CD8-positive, alpha-beta memory T cell (primary cell): ENCODE measurements around the gene HES5. TPM values are rescaled to one million over a fixed set of nuclear protein-coding genes. Genes with fewer than 3 reads are reported as not detected.
A peak's percentile ranks its signal among the peaks of the same experiment; 100 is the strongest.
"Not testable (repeated sequence)": the region's sequence is repeated elsewhere in the genome, so short reads cannot be mapped to it uniquely, and the experiment has no call there.

Experiments
- CTCF ChIA-PET: fragments of 350-600 bp; sonication (Branson Sonifier 250); formaldehyde crosslinking; loops from one replicate; lab custom pipeline; 2021; ENCODE audit warnings: antibody characterized with exemption; lab: Charles Lee
- POLR2A ChIA-PET: fragments of 350-600 bp; sonication (Branson Sonifier 250); formaldehyde crosslinking; loops from one replicate; lab custom pipeline; 2021; ENCODE audit warnings: antibody characterized with exemption; lab: Charles Lee
- DNase-seq, 5 donors: peaks; one replicate each; pipeline versions ENCODE4 v3.0.0 to v3.0.0-alpha.2; 2020 to 2022; ENCODE audit warnings: mixed read lengths in 1 of 5
- H3K27ac ChIP-seq: one replicate; pipeline ENCODE4 v1.7.0; 2013; ENCODE audit warnings: low read depth, mild to moderate bottlenecking, low read length, moderate library complexity
- H3K27me3 ChIP-seq: 2 replicates; pipeline ENCODE4 v1.7.0; 2013; ENCODE audit warnings: low read length, mild to moderate bottlenecking; ENCODE audit not compliant: insufficient read depth, poor library complexity, severe bottlenecking
- H3K36me3 ChIP-seq: 2 replicates; pipeline ENCODE4 v1.7.0; 2013; ENCODE audit warnings: mild to moderate bottlenecking, low read length, moderate library complexity; ENCODE audit not compliant: insufficient read depth
- H3K4me1 ChIP-seq: 2 replicates; pipeline ENCODE4 v1.7.0; 2013; ENCODE audit warnings: mild to moderate bottlenecking, low read length, moderate library complexity; ENCODE audit not compliant: insufficient read depth
- H3K4me3 ChIP-seq: 2 replicates; pipeline ENCODE4 v1.7.0; 2013; ENCODE audit warnings: mild to moderate bottlenecking, low read length
- H3K9me3 ChIP-seq: 2 replicates; pipeline ENCODE4 v1.7.0; 2013; ENCODE audit warnings: mild to moderate bottlenecking, low read length
- H3K27ac Mint-ChIP-seq, 8 donors: one replicate each; pipeline ENCODE4 v1.8.0; 2020 to 2021; ENCODE audit warnings: mixed read lengths in 8 of 8, mild to moderate bottlenecking in 6 of 8, inconsistent platforms in 3 of 8, moderate library complexity in 3 of 8
- H3K27me3 Mint-ChIP-seq, 2 donors: one replicate each; pipeline ENCODE4 v1.8.0; 2020 to 2021; ENCODE audit warnings: mixed read lengths in 2 of 2, mild to moderate bottlenecking in 1 of 2, moderate library complexity in 1 of 2
- H3K36me3 Mint-ChIP-seq, 3 donors: one replicate each; pipeline ENCODE4 v1.8.0; 2020 to 2021; ENCODE audit warnings: mixed read lengths in 3 of 3, inconsistent platforms in 1 of 3, mild to moderate bottlenecking in 1 of 3
- H3K4me1 Mint-ChIP-seq, 3 donors: one replicate each; pipeline ENCODE4 v1.8.0; 2020 to 2021; ENCODE audit warnings: mixed read lengths in 3 of 3, inconsistent platforms in 1 of 3, mild to moderate bottlenecking in 1 of 3
- H3K4me3 Mint-ChIP-seq, 7 donors: one replicate each; pipeline ENCODE4 v1.8.0; 2020 to 2021; ENCODE audit warnings: mixed read lengths in 7 of 7, mild to moderate bottlenecking in 6 of 7, moderate library complexity in 4 of 7, inconsistent platforms in 2 of 7
- H3K9me3 Mint-ChIP-seq, 5 donors: one replicate each; pipeline ENCODE4 v1.8.0; 2020 to 2022; ENCODE audit warnings: mixed read lengths in 5 of 5, mild to moderate bottlenecking in 3 of 5, moderate library complexity in 2 of 5, inconsistent platforms in 1 of 5
- polyA plus RNA-seq: library from polyadenylated mRNA; unstranded; fragments of 300-500 nt; fragmentation: Illumina TruSeq; gene quantifications from one replicate; pipeline ENCODE4 v1.2.3, GENCODE V29; 2021
- total RNA-seq, 2 experiments: library from RNA; stranded (reverse); gene quantifications; one replicate each; pipeline ENCODE4 v1.2.3, GENCODE V29; 2021

HES5 gene
- total and polyA plus RNA-seq, 3 experiments from 2014 or later: not detected

DNA sequence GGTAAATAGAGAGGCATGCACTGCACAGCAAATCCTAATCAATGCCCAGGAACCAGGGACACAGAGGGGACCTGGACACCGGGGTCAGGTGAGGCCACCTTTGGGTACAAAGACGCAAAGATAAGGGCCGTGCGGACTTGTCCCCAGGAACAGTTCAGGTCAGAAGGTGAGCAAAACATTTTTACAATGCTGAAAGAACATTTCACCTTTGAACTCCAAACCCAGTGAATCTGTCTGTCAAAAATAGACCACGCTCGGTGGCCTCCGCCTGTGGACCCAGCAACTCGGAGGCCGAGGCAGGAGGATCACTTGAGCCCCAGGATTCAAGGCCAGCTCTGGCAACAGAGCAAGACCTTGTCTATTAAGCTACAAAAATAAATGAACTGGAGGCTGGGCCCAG, 41.3 kb upstream of the HES5 start:
- Mint-ChIP-seq H3K36me3 (peaks cover 0 to 2% (median 0%) of the 10 kb centered on the region in 3 donors), H3K27me3 (no peaks in the 10 kb centered on the region), H3K4me1 (peaks cover 0 to 3% (median 0%) of the 10 kb centered on the region in 3 donors)

DNA sequence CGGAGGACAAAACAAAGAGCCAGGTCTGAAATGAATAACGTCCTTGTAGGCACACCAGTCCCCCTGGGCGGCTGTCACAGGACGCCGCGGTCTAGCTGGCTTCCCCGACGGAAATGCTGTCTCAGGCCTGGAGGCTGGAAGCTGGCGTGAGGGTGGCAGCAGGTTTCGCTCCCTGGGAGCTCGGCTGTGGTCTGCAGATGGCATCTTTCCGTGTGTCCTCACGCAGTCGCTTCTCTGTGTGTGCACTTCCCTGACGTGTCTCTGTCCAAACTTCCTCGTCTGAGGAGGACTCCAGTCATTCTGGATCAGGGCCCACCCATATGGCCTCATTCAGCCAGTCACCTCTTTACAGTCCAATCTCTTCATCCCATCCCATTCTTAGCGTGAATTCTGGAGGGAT, 40.3 kb upstream of the HES5 start:
- H3K4me3 Mint-ChIP-seq: no peak overlapping the region
- no peaks in the 10 kb centered on the region for H3K27me3 Mint-ChIP-seq
- H3K27ac ChIP-seq: no peak overlapping the region
- no peak overlapping the region for H3K4me3 ChIP-seq
- H3K9me3 Mint-ChIP-seq: peaks cover 0 to 11% (median 6%) of the 10 kb centered on the region in 5 donors
- CTCF ChIA-PET: no interaction called here
- peaks cover 0 to under 1% (median 0%) of the 10 kb centered on the region in 3 donors for H3K4me1 Mint-ChIP-seq
- H3K27ac Mint-ChIP-seq: peak overlapping the region in 1 of 8 donors; percentile 43
- POLR2A ChIA-PET: no interaction called here
- H3K36me3 ChIP-seq: no peaks in the 10 kb centered on the region
- DNase-seq: no peak
- peaks cover 0 to 2% (median 0%) of the 10 kb centered on the region in 3 donors for H3K36me3 Mint-ChIP-seq
- no peaks in the 10 kb centered on the region for H3K27me3 ChIP-seq
- H3K9me3 ChIP-seq: no peaks in the 10 kb centered on the region
- H3K4me1 ChIP-seq: no peaks in the 10 kb centered on the region

More for the DNA sequence above, 41.3 kb upstream of the HES5 start:
- Histone ChIP-seq H3K4me1 (peaks cover 6% of the 10 kb centered on the region), H3K9me3 (no peaks in the 10 kb centered on the region), H3K27ac (no peak overlapping the region), H3K27me3 (no peaks in the 10 kb centered on the region), H3K4me3 (no peak overlapping the region), H3K36me3 (no peaks in the 10 kb centered on the region)
- DNase-seq: no peak
- CTCF ChIA-PET: no interaction called here
- POLR2A ChIA-PET: no interaction called here
- Mint-ChIP-seq H3K9me3 (peaks cover 0 to 11% (median 6%) of the 10 kb centered on the region in 5 donors), H3K4me3 (no peak overlapping the region), H3K27ac (no peak overlapping the region)

DNA sequence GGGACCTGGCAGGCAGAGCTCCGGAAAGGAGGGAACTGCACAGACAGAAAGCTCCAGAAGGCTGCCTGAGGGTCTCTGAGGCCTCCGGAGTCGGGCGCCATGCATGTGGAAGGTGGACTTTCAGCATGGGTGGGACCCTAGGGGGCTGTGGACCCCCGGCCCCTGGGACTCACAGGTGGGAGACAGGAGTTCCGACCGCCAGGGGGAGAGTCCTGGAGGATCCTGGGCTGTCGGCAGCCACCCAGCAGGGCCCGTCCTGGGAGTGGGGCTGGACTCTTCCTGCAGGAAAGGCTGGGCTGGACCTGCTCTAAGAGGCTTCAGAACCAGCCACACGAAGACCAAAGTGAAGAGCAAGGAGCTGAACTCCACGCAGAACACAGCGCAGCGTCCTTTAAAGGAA, 39.6 kb upstream of the HES5 start:
- H3K27ac Mint-ChIP-seq, H3K27me3 ChIP-seq, H3K4me1 Mint-ChIP-seq, H3K36me3 Mint-ChIP-seq, POLR2A ChIA-PET, H3K27me3 Mint-ChIP-seq, H3K4me1 ChIP-seq, H3K9me3 ChIP-seq, H3K27ac ChIP-seq, H3K4me3 ChIP-seq, CTCF ChIA-PET, H3K4me3 Mint-ChIP-seq, H3K36me3 ChIP-seq, DNase-seq: not testable (repeated sequence)
- peaks cover 0 to 11% (median 6%) of the 10 kb centered on the region in 5 donors for H3K9me3 Mint-ChIP-seq

DNA sequence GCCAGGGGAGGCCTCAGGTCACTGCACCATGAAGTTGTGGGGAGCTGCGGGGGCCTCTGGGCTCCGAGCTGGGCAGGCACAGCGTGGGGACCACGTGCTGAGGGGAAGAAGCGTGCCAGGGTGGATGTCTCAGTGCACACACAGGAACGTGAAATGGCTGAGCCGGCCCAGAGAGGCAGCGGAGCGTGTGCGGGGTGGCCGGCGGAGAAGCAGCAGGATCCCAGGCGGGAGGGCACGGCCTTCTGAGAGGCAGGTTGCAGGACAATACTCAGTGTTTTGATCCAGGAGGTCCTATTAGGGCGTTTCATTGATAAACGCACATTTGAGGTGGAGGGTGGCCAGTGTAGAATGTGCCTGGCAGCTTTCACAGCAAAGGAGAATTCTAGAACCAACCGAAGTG, 39.0 kb upstream of the HES5 start:
- H3K9me3 ChIP-seq: no peaks in the 10 kb centered on the region
- H3K27me3 ChIP-seq: no peaks in the 10 kb centered on the region
- H3K36me3 ChIP-seq: no peaks in the 10 kb centered on the region
- Mint-ChIP-seq H3K36me3 (peaks cover 0 to 2% (median 0%) of the 10 kb centered on the region in 3 donors), H3K27me3 (no peaks in the 10 kb centered on the region), H3K27ac (no peak overlapping the region), H3K4me3 (no peak overlapping the region), H3K9me3 (peaks cover 0 to 11% (median 6%) of the 10 kb centered on the region in 5 donors), H3K4me1 (peaks cover 0 to 3% (median 0%) of the 10 kb centered on the region in 3 donors)
- H3K27ac ChIP-seq: no peak overlapping the region
- no peak overlapping the region for H3K4me3 ChIP-seq
- ChIA-PET POLR2A (no interaction called here), CTCF (no interaction called here)
- DNase-seq: no peak
- H3K4me1 ChIP-seq: no peaks in the 10 kb centered on the region

DNA sequence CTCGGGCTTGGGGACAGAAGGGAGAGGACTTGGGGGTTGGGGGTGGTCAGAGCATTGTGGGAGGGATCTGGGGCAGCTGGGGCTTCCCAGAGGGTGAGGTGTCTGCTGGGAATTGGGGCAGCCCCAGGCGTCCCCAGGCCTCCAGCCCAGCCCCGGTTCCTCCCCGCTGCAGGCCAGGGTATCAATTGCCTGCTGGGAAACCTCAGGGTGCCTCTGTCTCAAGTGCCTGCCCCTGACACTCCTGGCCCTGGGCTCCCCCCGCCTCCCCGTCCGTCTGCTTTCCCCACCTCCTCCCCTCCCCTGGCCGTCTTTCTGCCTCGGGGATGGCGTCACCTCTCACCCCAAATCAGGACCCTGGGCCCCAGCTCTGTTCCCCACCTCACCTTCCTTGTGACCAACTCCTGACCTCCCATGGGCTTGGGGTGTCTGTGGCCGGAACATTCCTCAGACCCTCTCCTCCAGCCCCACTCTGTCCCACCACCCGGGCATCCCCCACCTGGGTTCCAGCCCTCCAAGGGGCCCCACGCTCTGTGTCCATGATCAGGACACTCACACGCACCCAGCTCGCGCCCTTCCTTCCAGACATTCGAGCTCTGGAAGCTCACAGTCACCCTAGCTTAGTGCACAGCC, 38.2 kb upstream of the HES5 start:
- H3K4me1 Mint-ChIP-seq, H3K4me1 ChIP-seq, H3K36me3 ChIP-seq, H3K27me3 Mint-ChIP-seq, H3K9me3 Mint-ChIP-seq, H3K27me3 ChIP-seq, H3K27ac Mint-ChIP-seq, H3K4me3 Mint-ChIP-seq, H3K9me3 ChIP-seq, H3K27ac ChIP-seq, H3K4me3 ChIP-seq, CTCF ChIA-PET, DNase-seq, H3K36me3 Mint-ChIP-seq: not testable (repeated sequence)
- POLR2A ChIA-PET: interaction anchor here (0.6 kb wide), 1 partner anchor 12 kb away, joined by 3 read pairs; the partner anchor contains the start of gene TNFRSF14

DNA sequence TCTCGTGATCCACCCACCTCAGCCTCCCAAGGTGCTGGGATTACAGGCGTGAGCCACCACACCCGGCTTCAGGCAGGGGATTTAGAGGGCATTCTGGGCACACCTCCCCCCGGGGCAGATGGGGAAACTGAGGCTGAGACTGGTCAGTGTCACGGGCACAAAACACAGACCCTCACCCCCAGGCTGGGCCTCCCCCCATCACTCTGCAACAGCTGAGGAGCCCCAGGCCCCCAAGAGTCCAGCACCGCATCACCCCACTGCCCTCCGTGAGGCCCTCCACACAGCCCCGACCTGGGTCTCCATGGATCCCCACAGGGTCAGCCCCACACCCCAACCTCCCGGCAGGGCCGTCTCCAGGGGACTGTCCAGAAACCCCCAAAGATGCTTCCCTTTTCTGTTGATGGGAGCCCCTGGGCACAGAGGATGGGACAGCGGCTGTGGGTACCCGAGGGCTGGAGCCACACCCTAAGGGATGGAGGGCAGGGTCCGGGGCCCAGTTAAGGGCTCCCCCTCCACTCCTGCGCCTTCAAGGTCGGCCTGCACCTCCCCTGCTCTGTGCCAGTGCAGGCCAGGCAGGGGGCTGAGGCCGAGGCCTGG, 37.1 kb upstream of the HES5 start:
- no peaks in the 10 kb centered on the region for H3K4me1 ChIP-seq
- Mint-ChIP-seq H3K4me3 (no peak overlapping the region), H3K27me3 (no peaks in the 10 kb centered on the region), H3K36me3 (peaks cover 0 to 14% (median 0%) of the 10 kb centered on the region in 3 donors), H3K4me1 (peaks cover 0 to 6% (median 0%) of the 10 kb centered on the region in 3 donors), H3K9me3 (peaks cover 0 to 2% (median 0%) of the 10 kb centered on the region in 5 donors), H3K27ac (no peak overlapping the region)
- ChIA-PET POLR2A (no interaction called here), CTCF (no interaction called here)
- no peaks in the 10 kb centered on the region for H3K36me3 ChIP-seq
- no peaks in the 10 kb centered on the region for H3K27me3 ChIP-seq
- no peak overlapping the region for H3K4me3 ChIP-seq
- no peaks in the 10 kb centered on the region for H3K9me3 ChIP-seq
- no peak overlapping the region for H3K27ac ChIP-seq
- DNase-seq: no peak

DNA sequence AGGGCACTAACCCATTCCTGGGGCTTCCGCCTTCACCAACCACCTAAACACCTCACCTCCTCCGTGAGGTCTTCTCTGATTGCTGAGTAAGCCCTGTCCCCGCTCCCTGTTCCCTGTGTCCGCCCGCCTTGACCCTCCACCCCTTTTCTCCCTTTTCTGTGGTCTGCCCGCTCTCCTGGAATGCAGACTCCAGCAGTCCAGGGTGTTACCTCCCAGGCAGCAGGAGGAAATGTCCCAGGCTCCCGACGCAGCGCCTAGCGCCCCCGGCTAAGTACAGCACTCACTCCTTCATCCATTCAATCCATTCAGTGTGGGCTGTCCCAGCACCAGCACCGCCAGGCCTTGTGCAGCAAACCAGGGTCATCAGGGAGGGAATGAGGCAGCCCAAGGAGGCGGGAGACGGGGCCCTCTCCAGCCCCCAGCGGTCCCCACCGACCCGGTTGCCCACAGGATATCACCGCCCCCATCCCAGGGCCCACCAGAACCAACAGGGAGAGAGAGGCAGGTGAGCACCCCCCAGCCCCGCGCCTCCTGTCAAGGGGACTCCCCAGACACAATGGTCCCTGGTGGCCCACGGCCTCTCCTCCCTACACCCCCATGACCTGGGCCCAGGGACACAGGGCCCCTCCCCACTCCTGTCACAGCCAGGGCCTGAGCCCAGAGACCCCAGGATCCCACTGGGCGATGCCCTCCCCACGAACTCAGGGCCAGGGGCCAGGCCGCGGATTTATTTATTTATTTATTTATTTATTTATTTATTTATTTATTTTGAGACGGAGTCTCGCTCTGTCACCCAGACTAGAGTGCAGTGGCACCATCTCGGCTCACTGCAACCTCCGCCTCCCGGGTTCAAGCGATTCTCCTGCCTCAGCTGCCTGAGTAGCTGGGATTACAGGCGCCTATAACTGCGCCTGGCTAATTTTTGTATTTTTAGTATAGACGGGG, 36.3 kb upstream of the HES5 start:
- no peaks in the 10 kb centered on the region for H3K36me3 ChIP-seq
- H3K9me3 ChIP-seq: no peaks in the 10 kb centered on the region
- H3K27me3 Mint-ChIP-seq: peaks cover 0 to under 1% of the 10 kb centered on the region in 2 donors
- no peak for DNase-seq
- no peaks in the 10 kb centered on the region for H3K4me1 ChIP-seq
- ChIA-PET POLR2A (interaction anchor here (1.3 kb wide), 1 partner anchor 12 kb away, joined by 4 read pairs; no protein-coding TSS in a partner anchor), CTCF (no interaction called here)
- H3K36me3 Mint-ChIP-seq: peaks cover 0 to 21% (median 0%) of the 10 kb centered on the region in 3 donors
- no peak overlapping the region for H3K4me3 Mint-ChIP-seq
- H3K27me3 ChIP-seq: no peaks in the 10 kb centered on the region
- H3K27ac ChIP-seq: no peak overlapping the region
- no peak overlapping the region for H3K4me3 ChIP-seq
- peaks cover 0 to 8% (median under 1%) of the 10 kb centered on the region in 3 donors for H3K4me1 Mint-ChIP-seq
- H3K27ac Mint-ChIP-seq: no peak overlapping the region
- H3K9me3 Mint-ChIP-seq: peaks cover 0 to 2% (median 0%) of the 10 kb centered on the region in 5 donors
